ENCODE measurements around the gene MALT1. TPM values are rescaled to one million over a fixed set of nuclear protein-coding genes. Genes with fewer than 3 reads are reported as not detected.
A peak's percentile ranks its signal among the peaks of the same experiment; 100 is the strongest.

The MALT1 gene
- total and polyA plus RNA-seq, 9 of the 15 experiments (the other 6 are each of a cell fraction or from before 2014, with no cell fraction given) = 0.14 to 1.6 (median 0.32) TPM

DNA sequence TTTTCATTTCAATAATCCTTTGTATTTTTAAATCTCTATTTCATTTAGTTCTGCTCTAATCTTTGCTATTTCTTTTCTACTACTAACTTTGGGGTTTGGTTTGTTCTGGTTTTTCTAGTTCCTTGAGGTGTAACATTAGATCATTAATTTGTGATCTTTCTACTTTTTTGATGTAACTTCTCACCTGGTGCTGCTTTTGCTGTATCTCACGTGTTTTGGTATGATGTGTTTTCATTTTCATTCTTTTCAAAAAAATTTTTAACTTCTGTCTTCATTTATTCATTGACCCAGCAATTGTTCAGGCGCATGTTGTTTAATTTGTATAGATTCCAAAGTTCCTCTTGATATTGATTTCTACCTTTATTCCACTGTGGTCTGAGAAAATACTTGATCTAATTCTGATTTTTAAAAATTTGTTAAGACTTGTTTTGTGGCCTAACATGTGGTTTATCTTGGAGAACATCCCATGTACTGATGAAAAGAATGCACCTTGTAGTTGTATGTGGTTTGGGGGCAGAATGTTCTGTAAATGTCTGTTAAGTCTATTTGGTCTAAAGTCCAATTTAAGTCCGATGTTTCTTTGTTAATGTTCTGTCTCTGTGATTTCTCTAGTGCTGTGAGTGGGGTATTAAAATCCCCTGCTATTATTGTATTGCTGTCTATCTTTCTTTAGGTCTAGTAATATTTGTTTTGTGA is 17.3 kb upstream of the MALT1 start:
- H3K9ac ChIP-seq (ENCODE audit: insufficient read depth in 1 of 2, low read depth in 2 of 2, low read length in 2 of 2) = no peak overlapping the region
- H3K79me2 ChIP-seq (ENCODE audit: control insufficient read depth, insufficient read depth, low read length) = no peaks in the 10 kb centered on the region
- H2AFZ ChIP-seq (ENCODE audit: low read depth, low read length) = no peak overlapping the region
- WGBS (ENCODE audit: insufficient coverage, low coverage, missing lambda C conversion rate) = 7% methylated on average over 3 of the region's 3 CpGs
- no peaks in the 10 kb centered on the region for H3K36me3 ChIP-seq (ENCODE audit: control insufficient read depth, insufficient read depth, low read length)
- no peaks in the 10 kb centered on the region for H3K9me3 ChIP-seq (replicated peaks; ENCODE audit: control insufficient read depth, insufficient read depth, low read depth, low read length)
- no peak overlapping the region for H3K4me2 ChIP-seq (ENCODE audit: insufficient read depth, low read length)
- no peak overlapping the region for H3K4me3 ChIP-seq
- H3K27me3 ChIP-seq (ENCODE audit: control insufficient read depth in 2 of 2, insufficient read depth in 2 of 2, low read length in 2 of 2) = no peaks in the 10 kb centered on the region
- no TSS peak for BruUV-seq (replicated peaks)
- ChIA-PET POLR2A (no interaction called here), CTCF (ENCODE audit: low intra/inter-chr PET ratio) (no interaction called here)
- no peak for ATAC-seq
- TF ChIP-seq SAFB (IDR thresholded peaks at IDR 0.05; ENCODE audit: borderline replicate concordance, low read depth, low read length) = no peak
- no peak for TF ChIP-seq TAF15 (IDR thresholded peaks at IDR 0.05; ENCODE audit: low read depth, low read length)
- TF ChIP-seq PHB2 (IDR thresholded peaks at IDR 0.05; ENCODE audit: low read depth) = no peak
- TF ChIP-seq CAMTA2 (CRISPR knock-in tag; conservative IDR thresholded peaks at IDR 0.05) = no peak
- H3K27ac ChIP-seq (ENCODE audit: extremely low read depth, low read depth, low read length) = no peak overlapping the region
- intact Hi-C loops (cut with micrococcal nuclease) = no loop called here
- DNase-seq (ENCODE audit: extremely low read depth in 1 of 4, low spot score in 3 of 4) = no peak
- H3K9me1 ChIP-seq (ENCODE audit: control insufficient read depth, insufficient read depth, low read length) = no peaks in the 10 kb centered on the region
- FAIRE-seq = no peak
- in situ Hi-C loops (cut with MboI) = no loop called here
- H4K20me1 ChIP-seq (replicated peaks; ENCODE audit: control insufficient read depth, insufficient read depth, low read length) = no peaks in the 10 kb centered on the region
- no peaks in the 10 kb centered on the region for H3K4me1 ChIP-seq (replicated peaks in 1 of 2; ENCODE audit: control insufficient read depth in 2 of 2, insufficient read depth in 2 of 2, low read length in 2 of 2)

DNA sequence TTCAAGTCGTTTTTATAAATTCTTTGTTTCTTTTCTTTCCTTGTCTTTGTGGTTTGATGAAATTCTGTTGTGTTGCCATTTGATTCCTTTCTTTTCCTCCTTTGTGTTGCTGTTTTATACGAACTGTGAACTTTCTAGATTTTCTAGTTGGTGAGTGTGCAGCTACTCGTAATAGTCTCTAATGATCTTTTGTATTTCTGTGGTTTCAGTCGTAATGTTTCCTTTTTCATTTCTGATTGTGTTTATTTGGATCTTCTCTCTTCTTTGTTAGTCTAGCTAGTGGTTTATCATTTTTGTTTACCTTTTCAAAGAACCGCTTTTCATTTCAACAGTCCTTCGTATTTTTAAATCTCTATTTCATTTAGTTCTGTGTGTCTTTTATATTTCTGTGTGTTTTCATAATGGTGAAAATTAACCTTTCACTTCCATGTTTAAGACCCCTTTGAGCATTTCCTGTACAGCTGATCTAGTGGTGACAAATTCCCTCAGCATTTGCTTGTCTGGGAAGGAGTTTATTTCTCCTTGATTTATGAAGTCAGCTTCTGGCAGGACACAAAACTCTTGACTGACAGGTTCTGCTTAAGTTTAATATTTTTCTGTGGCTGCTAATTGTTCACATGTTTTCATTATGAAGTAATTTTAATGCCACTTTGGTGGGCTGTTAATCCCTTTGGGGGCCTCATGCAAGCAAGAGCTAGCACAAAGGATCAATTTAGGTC is 16.2 kb upstream of the MALT1 start:
- H3K36me3 ChIP-seq (ENCODE audit: control insufficient read depth, insufficient read depth, low read length) = no peaks in the 10 kb centered on the region
- no peak for FAIRE-seq
- ATAC-seq = no peak
- WGBS (ENCODE audit: insufficient coverage, low coverage, missing lambda C conversion rate) = 0% methylated on average over 6 of the region's 6 CpGs
- no peak for DNase-seq (ENCODE audit: extremely low read depth in 1 of 4, low spot score in 3 of 4)
- H2AFZ ChIP-seq (ENCODE audit: low read depth, low read length) = no peak overlapping the region
- ChIA-PET CTCF (ENCODE audit: low intra/inter-chr PET ratio) (no interaction called here), POLR2A (no interaction called here)
- H3K9me1 ChIP-seq (ENCODE audit: control insufficient read depth, insufficient read depth, low read length) = no peaks in the 10 kb centered on the region
- H3K4me3 ChIP-seq = no peak overlapping the region
- no peaks in the 10 kb centered on the region for H4K20me1 ChIP-seq (replicated peaks; ENCODE audit: control insufficient read depth, insufficient read depth, low read length)
- in situ Hi-C loops (cut with MboI) (no loop called here), intact Hi-C loops (cut with micrococcal nuclease) (no loop called here)
- no peak for TF ChIP-seq GATAD2B (IDR thresholded peaks at IDR 0.05; ENCODE audit: borderline replicate concordance)
- TF ChIP-seq ARHGAP35 (IDR thresholded peaks at IDR 0.05; ENCODE audit: partially characterized antibody) = no peak
- TF ChIP-seq ZNF263 (CRISPR knock-in tag; IDR thresholded peaks at IDR 0.05; ENCODE audit: borderline replicate concordance) = no peak
- TF ChIP-seq, protein P1, sequence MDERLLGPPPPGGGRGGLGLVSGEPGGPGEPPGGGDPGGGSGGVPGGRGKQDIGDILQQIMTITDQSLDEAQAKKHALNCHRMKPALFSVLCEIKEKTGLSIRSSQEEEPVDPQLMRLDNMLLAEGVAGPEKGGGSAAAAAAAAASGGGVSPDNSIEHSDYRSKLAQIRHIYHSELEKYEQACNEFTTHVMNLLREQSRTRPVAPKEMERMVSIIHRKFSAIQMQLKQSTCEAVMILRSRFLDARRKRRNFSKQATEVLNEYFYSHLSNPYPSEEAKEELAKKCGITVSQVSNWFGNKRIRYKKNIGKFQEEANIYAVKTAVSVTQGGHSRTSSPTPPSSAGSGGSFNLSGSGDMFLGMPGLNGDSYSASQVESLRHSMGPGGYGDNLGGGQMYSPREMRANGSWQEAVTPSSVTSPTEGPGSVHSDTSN (CRISPR knock-in tag; IDR thresholded peaks at IDR 0.05; ENCODE audit: low read depth) = no peak
- TF ChIP-seq, protein P1 (tag; conservative IDR thresholded peaks at IDR 0.05; ENCODE audit: low read depth) = peak; percentile 33; the same call in 1 of the 2 replicates
- TF ChIP-seq ZSCAN32 (CRISPR knock-in tag; IDR thresholded peaks at IDR 0.05) = no peak
- H3K27ac ChIP-seq (ENCODE audit: extremely low read depth, low read depth, low read length) = no peak overlapping the region
- H3K9ac ChIP-seq (ENCODE audit: insufficient read depth in 1 of 2, low read depth in 2 of 2, low read length in 2 of 2) = no peak overlapping the region
- H3K27me3 ChIP-seq (ENCODE audit: control insufficient read depth in 2 of 2, insufficient read depth in 2 of 2, low read length in 2 of 2) = no peaks in the 10 kb centered on the region
- no TSS peak for BruUV-seq (replicated peaks)
- H3K4me2 ChIP-seq (ENCODE audit: insufficient read depth, low read length) = no peak overlapping the region
- H3K4me1 ChIP-seq (replicated peaks in 1 of 2; ENCODE audit: control insufficient read depth in 2 of 2, insufficient read depth in 2 of 2, low read length in 2 of 2) = no peaks in the 10 kb centered on the region
- H3K9me3 ChIP-seq (replicated peaks; ENCODE audit: control insufficient read depth, insufficient read depth, low read depth, low read length) = no peaks in the 10 kb centered on the region
- H3K79me2 ChIP-seq (ENCODE audit: control insufficient read depth, insufficient read depth, low read length) = no peaks in the 10 kb centered on the region

Measured in K562 (cell line).